Peyer's patch (tissue), 4 donors: ENCODE results near the gene TTC29. TPM values are rescaled to one million over a fixed set of nuclear protein-coding genes. Genes with fewer than 3 reads are reported as not detected.

Experiments used
- DNase-seq, 3 donors: peaks; one replicate each; pipeline ENCODE4 v3.0.0-alpha.2; 2017 to 2019
- H3K27ac ChIP-seq, 4 donors: fragments of 200-600 bp; sonication (generic); one replicate each; pipeline ENCODE4 v1.5.1; 2016 to 2019
- H3K27me3 ChIP-seq, 2 donors: fragments of 200-600 bp; sonication (generic); one replicate each; pipeline ENCODE4 v1.5.1; 2019
- H3K36me3 ChIP-seq, 3 donors: fragments of 200-600 bp; sonication (generic); one replicate each; pipeline ENCODE4 v1.5.1; 2016 to 2019
- H3K4me1 ChIP-seq, 4 donors: fragments of 200-600 bp; sonication (generic); one replicate each; pipeline ENCODE4 v1.5.1; 2016 to 2019
- H3K4me3 ChIP-seq, 4 donors: fragments of 200-600 bp; sonication (generic); 1 replicate in 3 of 4; 2 replicates in 1 of 4; pipeline ENCODE4 v1.5.1; 2016 to 2019; ENCODE audit warnings: mild to moderate bottlenecking in 1 of 4
- H3K9me3 ChIP-seq, 4 donors: fragments of 200-600 bp; sonication (generic); one replicate each; pipeline ENCODE4 v1.5.1; 2016 to 2019; ENCODE audit warnings: mild to moderate bottlenecking in 1 of 4
- CTCF ChIP-seq, 6 experiments: fragments of 450-650 bp in 4 of 6; fragments of 200-600 bp in 2 of 6; sonication (generic) in 1 of 6; IDR thresholded peaks; one replicate each; pipeline ENCODE4 v1.5.1; 2017 to 2019; ENCODE audit warnings: antibody characterized with exemption in 6 of 6, mild to moderate bottlenecking in 3 of 6, moderate library complexity in 1 of 6
- POLR2A ChIP-seq, 2 donors: fragments of 450-650 bp; IDR thresholded peaks; one replicate each; pipeline ENCODE4 v1.5.1; 2017; ENCODE audit warnings: antibody characterized with exemption in 2 of 2, mild to moderate bottlenecking in 2 of 2, moderate library complexity in 2 of 2
- total RNA-seq, 4 donors: library from RNA; depleted of rRNA; stranded (reverse); fragments of >200 nt; gene quantifications; one replicate each; pipeline ENCODE4 v1.1.0, GENCODE V29; 2016

TTC29 gene
- total RNA-seq, 4 donors from 2014 or later: not detected

GRCh38 chr4:146952896-146953295, 7.2 kb upstream of the TTC29 start:
- Histone ChIP-seq H3K36me3 (no peaks in the 10 kb centered on the region), H3K4me1 (no peaks in the 10 kb centered on the region), H3K9me3 (no peaks in the 10 kb centered on the region), H3K4me3 (no peak overlapping the region), H3K27me3 (no peaks in the 10 kb centered on the region), H3K27ac (no peak overlapping the region)
- TF ChIP-seq CTCF (IDR thresholded peaks at IDR 0.05): no peak
- TF ChIP-seq POLR2A (IDR thresholded peaks at IDR 0.05): no peak
- DNase-seq: no peak

GRCh38 chr4:146949559-146949958, 3.9 kb upstream of the TTC29 start:
- Histone ChIP-seq H3K4me3 (no peak overlapping the region), H3K36me3 (no peaks in the 10 kb centered on the region), H3K27me3 (no peaks in the 10 kb centered on the region), H3K27ac (no peak overlapping the region), H3K9me3 (no peaks in the 10 kb centered on the region), H3K4me1 (peaks cover 0 to 7% (median 0%) of the 10 kb centered on the region in 4 donors)
- no peak for DNase-seq
- TF ChIP-seq CTCF (IDR thresholded peaks at IDR 0.05): no peak
- TF ChIP-seq POLR2A (IDR thresholded peaks at IDR 0.05): no peak

DNA sequence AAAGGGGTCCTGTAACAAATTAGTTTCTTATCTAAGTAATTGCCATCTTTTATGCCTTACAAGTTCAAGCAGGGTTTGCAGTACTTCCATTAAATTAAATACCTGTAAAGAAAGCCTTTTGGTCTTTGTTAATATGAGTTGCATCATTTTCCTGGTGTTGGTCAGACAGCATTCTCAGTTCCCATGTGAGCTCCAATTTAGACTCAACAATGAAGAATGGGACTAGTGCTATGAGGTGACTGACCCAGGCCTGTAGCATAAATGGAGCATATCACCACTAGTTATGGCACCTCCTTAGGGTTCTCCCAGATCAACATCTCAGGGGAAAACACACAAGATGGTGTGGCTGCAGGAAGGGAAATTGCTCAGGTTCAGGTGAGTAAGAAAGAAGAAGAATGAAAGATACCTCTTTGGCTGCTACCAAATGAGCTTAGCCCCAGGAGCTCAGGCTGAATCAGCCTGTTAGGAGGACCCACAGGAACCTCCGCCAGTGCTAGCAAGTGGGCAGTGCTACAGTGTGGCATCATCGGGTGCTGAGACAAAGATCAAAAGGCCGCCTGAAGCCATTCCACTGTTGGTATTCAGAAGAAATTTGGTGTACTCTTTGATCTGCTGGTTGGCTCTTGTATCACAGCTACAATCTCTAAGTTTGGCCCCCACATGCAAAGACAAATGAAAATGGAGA, 1.8 kb downstream of the TTC29 start:
- H3K4me3 ChIP-seq: no peak overlapping the region
- H3K4me1 ChIP-seq: peaks cover 0 to 7% (median 0%) of the 10 kb centered on the region in 4 donors
- H3K36me3 ChIP-seq: no peaks in the 10 kb centered on the region
- DNase-seq: no peak
- no peaks in the 10 kb centered on the region for H3K9me3 ChIP-seq
- TF ChIP-seq CTCF (IDR thresholded peaks at IDR 0.05) (no peak), POLR2A (IDR thresholded peaks at IDR 0.05) (no peak)
- H3K27ac ChIP-seq: no peak overlapping the region
- no peaks in the 10 kb centered on the region for H3K27me3 ChIP-seq

DNA sequence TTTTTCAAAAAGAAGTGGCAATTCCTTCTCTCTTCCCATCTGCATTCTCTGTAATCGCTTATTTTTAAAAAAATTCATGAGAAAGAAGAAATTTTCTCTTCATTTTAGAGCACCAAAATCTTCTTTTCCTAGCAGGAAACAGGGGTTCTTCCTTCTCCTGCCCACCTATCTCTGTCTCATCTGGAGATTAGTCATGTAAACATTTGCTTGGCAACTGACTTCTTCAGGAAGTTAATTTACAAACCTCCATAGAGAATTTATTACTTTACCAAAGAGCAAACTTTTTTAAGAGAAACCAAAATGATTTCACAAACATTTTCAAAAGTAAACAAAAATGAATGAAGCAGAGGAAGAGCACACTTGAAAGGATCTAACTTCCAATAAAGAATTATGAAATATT, 13.5 kb downstream of the TTC29 start:
- DNase-seq: no peak
- TF ChIP-seq POLR2A (IDR thresholded peaks at IDR 0.05): no peak
- no peak for TF ChIP-seq CTCF (IDR thresholded peaks at IDR 0.05)
- H3K36me3 ChIP-seq: no peaks in the 10 kb centered on the region
- H3K4me3 ChIP-seq: no peak overlapping the region
- H3K4me1 ChIP-seq: no peaks in the 10 kb centered on the region
- no peaks in the 10 kb centered on the region for H3K27me3 ChIP-seq
- H3K9me3 ChIP-seq: no peaks in the 10 kb centered on the region
- no peak overlapping the region for H3K27ac ChIP-seq

- Histone ChIP-seq H3K9me3 (no peaks in the 10 kb centered on the region), H3K27me3 (no peaks in the 10 kb centered on the region), H3K27ac (no peak overlapping the region), H3K4me1 (no peaks in the 10 kb centered on the region), H3K36me3 (no peaks in the 10 kb centered on the region), H3K4me3 (no peak overlapping the region)
- TF ChIP-seq CTCF (IDR thresholded peaks at IDR 0.05): no peak
- TF ChIP-seq POLR2A (IDR thresholded peaks at IDR 0.05): no peak
- DNase-seq: no peak
Observed at GRCh38 chr4:146930673-146931072, 15.0 kb downstream of the TTC29 start.

- no peak overlapping the region for H3K27ac ChIP-seq
- DNase-seq: no peak
- H3K4me3 ChIP-seq: no peak overlapping the region
- H3K4me1 ChIP-seq: no peaks in the 10 kb centered on the region
- no peaks in the 10 kb centered on the region for H3K36me3 ChIP-seq
- no peak for TF ChIP-seq POLR2A (IDR thresholded peaks at IDR 0.05)
- TF ChIP-seq CTCF (IDR thresholded peaks at IDR 0.05): no peak
- H3K9me3 ChIP-seq: no peaks in the 10 kb centered on the region
- H3K27me3 ChIP-seq: no peaks in the 10 kb centered on the region
Observed at GRCh38 chr4:146927695-146928094, 18.0 kb downstream of the TTC29 start.
